H1 (cell line): ENCODE data around the gene TNC. TPM values are rescaled to one million over a fixed set of nuclear protein-coding genes. Genes with fewer than 3 reads are reported as not detected.

Experiments used
- CBX8 ChIP-seq: fragments of 300-800, 300-1000 bp; sonication (generic); IDR thresholded peaks from 2 replicates; pipeline ENCODE4 v1.7.1; 2016; ENCODE audit warnings: low read depth, low read length, borderline replicate concordance
- EGR1 ChIP-seq: IDR thresholded peaks from 2 replicates; pipeline ENCODE4 v1.6.1; 2011; ENCODE audit warnings: low read depth, low read length, borderline replicate concordance
- EZH2 ChIP-seq: fragments of 200-600 bp; sonication (generic); IDR thresholded peaks from 2 replicates; pipeline ENCODE4 v1.7.1; 2012; ENCODE audit warnings: low read depth, mild to moderate bottlenecking, moderate library complexity, low read length, inconsistent platforms; ENCODE audit not compliant: severe bottlenecking
- FOSL1 ChIP-seq: IDR thresholded peaks from 2 replicates; pipeline ENCODE4 v1.6.1; 2011; ENCODE audit warnings: mild to moderate bottlenecking, low read depth, low read length, moderate library complexity; ENCODE audit not compliant: insufficient read depth
- KDM1A ChIP-seq: fragments of 200-600, 300-600 bp; sonication (generic); IDR thresholded peaks from 2 replicates; pipeline ENCODE4 v1.7.1; 2016; ENCODE audit warnings: mild to moderate bottlenecking, low read length, borderline replicate concordance
- RFX5 ChIP-seq: IDR thresholded peaks from 2 replicates; pipeline ENCODE4 v1.6.1; 2011; ENCODE audit warnings: low read depth, low read length, improper control_type of control experiment, borderline replicate concordance
- SP4 ChIP-seq: IDR thresholded peaks from 2 replicates; pipeline ENCODE4 v1.6.1; 2012; ENCODE audit warnings: low read length, inconsistent platforms
- TBP ChIP-seq: IDR thresholded peaks from 2 replicates; pipeline ENCODE4 v1.6.1; 2011; ENCODE audit warnings: low read depth, low read length, improper control_type of control experiment
- ZNF274 ChIP-seq: IDR thresholded peaks from 2 replicates; pipeline ENCODE4 v1.7.0; 2012; ENCODE audit warnings: low read length, borderline replicate concordance; ENCODE audit errors: extremely low read depth
- polyA plus RNA-seq, 7 experiments: library from polyadenylated mRNA; depleted of rRNA in 3 of 7; stranded (reverse) in 5 of 7; unstranded in 2 of 7; fragments of >200 nt in 5 of 7; fragments of 200-250 nt in 2 of 7; gene quantifications; 1 replicate in 5 of 7; 2 replicates in 1 of 7; 4 replicates in 1 of 7; pipeline versions ENCODE4 v1.2.1 to v1.2.3, GENCODE V29; 2011 to 2013; ENCODE audit warnings: missing spikeins in 2 of 7, mixed read lengths in 2 of 7
- total RNA-seq: library from RNA; stranded (reverse); fragmentation: NEBNext Ultra II Directional; extraction: Animal tissue kit (Norgen Biotek cat#: 25700); gene quantifications from 2 replicates; pipeline ENCODE4 v1.2.1, GENCODE V29; 2021

TNC gene
- total and polyA plus RNA-seq, 2 of the 8 experiments (the other 6 are each of a cell fraction or from before 2014, with no cell fraction given): 6.2 to 11.4 TPM

- no peak for TF ChIP-seq ZNF274
- TF ChIP-seq RFX5: no peak
- TF ChIP-seq EGR1: no peak
- no peak for TF ChIP-seq TBP
- TF ChIP-seq FOSL1: no peak
- no peak for TF ChIP-seq CBX8
- TF ChIP-seq EZH2: no peak
- TF ChIP-seq KDM1A: no peak
- TF ChIP-seq SP4: no peak
Measured at GRCh38 chr9:115158661-115159481, 40.9 kb upstream of the TNC start (continued).
